HEK293 (cell line): ENCODE results near the gene NDST1.

Experiments
- CTCF ChIP-seq: fragments of 450-650 bp; formaldehyde crosslinking; IDR thresholded peaks from 2 replicates; pipeline ENCODE4 v1.5.1; 2016; ENCODE audit warnings: missing biosample characterization, missing genetic modification characterization
- YY1 ChIP-seq: fragments of 450-650 bp; formaldehyde crosslinking; IDR thresholded peaks from 2 replicates; pipeline ENCODE4 v1.5.1; 2018; ENCODE audit warnings: missing biosample characterization, missing genetic modification characterization
- ZNF24 ChIP-seq: fragments of 450-650 bp; formaldehyde crosslinking; IDR thresholded peaks from 2 replicates; pipeline ENCODE4 v1.5.1; 2016; ENCODE audit warnings: missing biosample characterization, missing genetic modification characterization
- ZNF423 ChIP-seq: fragments of 450-650 bp; formaldehyde crosslinking; IDR thresholded peaks from 2 replicates; pipeline ENCODE4 v1.5.1; 2016; ENCODE audit warnings: missing biosample characterization, missing genetic modification characterization

- TF ChIP-seq ZNF423, result no peak
- no peak for TF ChIP-seq CTCF (tag by site-specific recombination)
- no peak for TF ChIP-seq ZNF24 (tag by site-specific recombination)
- no peak for TF ChIP-seq YY1 (tag by site-specific recombination)
These were observed 32.9 kb downstream of the NDST1 start for GRCh38 chr5:150540615-150541396.
